ENCODE data around the gene RPAIN.

RPAIN gene

DNA sequence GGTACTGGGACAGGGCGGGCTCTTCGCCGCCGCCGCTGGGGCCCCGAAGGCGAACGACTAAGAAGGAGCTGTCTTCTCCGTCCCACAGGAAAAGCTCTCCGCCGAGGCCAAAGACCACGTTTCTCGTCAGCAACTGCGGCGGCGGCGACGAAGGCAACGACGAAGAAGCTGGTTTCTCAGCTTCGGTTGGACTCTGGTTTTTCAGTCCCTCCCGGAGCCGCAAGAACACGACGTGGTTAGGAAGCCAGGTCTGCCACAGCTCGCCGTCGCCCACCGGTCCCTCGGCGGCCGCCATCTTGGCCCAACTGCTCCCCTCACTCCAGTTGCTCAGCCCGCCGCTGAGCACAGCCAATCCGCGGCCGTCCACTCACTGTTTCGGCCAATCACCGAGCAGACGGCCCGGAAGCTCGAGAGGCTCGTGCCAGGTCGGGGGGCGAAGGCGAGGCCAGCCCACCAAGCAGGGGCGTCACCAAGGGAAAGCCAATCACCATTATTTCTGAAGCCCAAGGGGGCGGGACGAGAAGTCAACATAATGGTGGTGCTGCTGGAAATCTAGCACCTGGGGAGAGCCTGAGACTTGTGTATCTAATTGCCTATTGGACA is 525 bp upstream of the RPAIN start, which contains the start of gene NUP88:
NUP88 (minus strand) TSS at position 307 of the 603 bp plus-strand sequence; CDS start at position 295, 12 bp downstream.
- peak; percentile 97 for DNase-seq
- peak within 1 kb of the TSS; percentile 80 for H3K27ac ChIP-seq
- H3K36me3 ChIP-seq (replicated peaks) = peaks cover 23% of the 10 kb centered on the region
- H3K4me3 ChIP-seq (ENCODE audit: low read depth, low read length) = peak within 1 kb of the TSS; percentile 95
- in situ Hi-C loops (cut with HindIII; ENCODE audit: low pct_ligation_motif_present, low sequenced_read_pairs) = no loop called here
- no peaks in the 10 kb centered on the region for H3K27me3 ChIP-seq (replicated peaks)
- TF ChIP-seq, protein P1, sequence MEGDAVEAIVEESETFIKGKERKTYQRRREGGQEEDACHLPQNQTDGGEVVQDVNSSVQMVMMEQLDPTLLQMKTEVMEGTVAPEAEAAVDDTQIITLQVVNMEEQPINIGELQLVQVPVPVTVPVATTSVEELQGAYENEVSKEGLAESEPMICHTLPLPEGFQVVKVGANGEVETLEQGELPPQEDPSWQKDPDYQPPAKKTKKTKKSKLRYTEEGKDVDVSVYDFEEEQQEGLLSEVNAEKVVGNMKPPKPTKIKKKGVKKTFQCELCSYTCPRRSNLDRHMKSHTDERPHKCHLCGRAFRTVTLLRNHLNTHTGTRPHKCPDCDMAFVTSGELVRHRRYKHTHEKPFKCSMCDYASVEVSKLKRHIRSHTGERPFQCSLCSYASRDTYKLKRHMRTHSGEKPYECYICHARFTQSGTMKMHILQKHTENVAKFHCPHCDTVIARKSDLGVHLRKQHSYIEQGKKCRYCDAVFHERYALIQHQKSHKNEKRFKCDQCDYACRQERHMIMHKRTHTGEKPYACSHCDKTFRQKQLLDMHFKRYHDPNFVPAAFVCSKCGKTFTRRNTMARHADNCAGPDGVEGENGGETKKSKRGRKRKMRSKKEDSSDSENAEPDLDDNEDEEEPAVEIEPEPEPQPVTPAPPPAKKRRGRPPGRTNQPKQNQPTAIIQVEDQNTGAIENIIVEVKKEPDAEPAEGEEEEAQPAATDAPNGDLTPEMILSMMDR (IDR thresholded peaks at IDR 0.05; ENCODE audit: low read depth, low read length, missing control alignments) = no peak

DNA sequence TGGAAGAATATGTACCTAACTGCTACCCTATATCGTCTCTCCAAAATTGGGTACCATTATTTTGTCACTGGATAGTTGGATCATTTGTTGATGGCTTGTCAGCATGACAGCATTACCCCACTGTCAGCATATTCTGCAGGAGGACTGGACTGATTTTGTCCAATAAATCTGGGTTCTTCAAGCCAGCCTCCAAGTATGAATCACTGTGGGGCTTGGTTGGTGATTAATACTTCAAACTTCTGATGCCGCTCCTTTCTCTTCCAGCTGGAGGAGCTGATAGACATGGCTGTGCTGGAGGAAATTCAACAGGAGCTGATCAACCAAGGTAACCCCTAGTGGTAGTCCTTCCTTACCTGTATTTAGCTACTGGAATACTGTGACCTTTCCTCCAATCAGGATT is 2.5 kb downstream of the RPAIN start:
- H3K36me3 ChIP-seq (replicated peaks) = peaks cover 41% of the 10 kb centered on the region
- TF ChIP-seq, protein P1 (IDR thresholded peaks at IDR 0.05; ENCODE audit: low read depth, low read length, missing control alignments) = peak; percentile 29
- H3K27ac ChIP-seq = no peak overlapping the region
- in situ Hi-C loops (cut with HindIII; ENCODE audit: low pct_ligation_motif_present, low sequenced_read_pairs) = no loop called here
- H3K27me3 ChIP-seq (replicated peaks) = no peaks in the 10 kb centered on the region
- DNase-seq = peak; percentile 67
- H3K4me3 ChIP-seq (ENCODE audit: low read depth, low read length) = no peak overlapping the region

DNA sequence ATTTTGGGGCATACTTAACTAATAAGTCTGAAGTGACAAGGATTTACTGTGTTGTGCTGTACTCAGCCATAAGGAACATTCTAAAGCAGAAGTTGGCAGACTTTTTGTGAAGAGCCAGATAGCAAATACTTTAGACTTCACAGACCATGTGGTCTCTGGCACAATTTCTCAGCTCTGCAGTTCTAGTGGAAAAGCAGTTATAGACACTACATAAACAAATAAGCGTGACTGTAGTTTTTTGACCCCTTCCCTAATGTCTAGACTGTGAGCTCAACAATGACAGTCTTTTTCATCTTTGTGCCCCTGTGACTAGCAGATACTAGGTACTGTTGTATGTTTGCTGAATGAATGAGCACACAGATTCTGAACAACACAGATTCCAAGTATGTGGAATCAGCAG is 4.9 kb downstream of the RPAIN start:
- in situ Hi-C loops (cut with HindIII; ENCODE audit: low pct_ligation_motif_present, low sequenced_read_pairs) = no loop called here
- Histone ChIP-seq H3K27ac (no peak overlapping the region), H3K27me3 (replicated peaks) (no peaks in the 10 kb centered on the region), H3K36me3 (replicated peaks) (peaks cover 62% of the 10 kb centered on the region), H3K4me3 (ENCODE audit: low read depth, low read length) (no peak overlapping the region)
- DNase-seq = no peak
- TF ChIP-seq, protein P1 (IDR thresholded peaks at IDR 0.05; ENCODE audit: low read depth, low read length, missing control alignments) = no peak

DNA sequence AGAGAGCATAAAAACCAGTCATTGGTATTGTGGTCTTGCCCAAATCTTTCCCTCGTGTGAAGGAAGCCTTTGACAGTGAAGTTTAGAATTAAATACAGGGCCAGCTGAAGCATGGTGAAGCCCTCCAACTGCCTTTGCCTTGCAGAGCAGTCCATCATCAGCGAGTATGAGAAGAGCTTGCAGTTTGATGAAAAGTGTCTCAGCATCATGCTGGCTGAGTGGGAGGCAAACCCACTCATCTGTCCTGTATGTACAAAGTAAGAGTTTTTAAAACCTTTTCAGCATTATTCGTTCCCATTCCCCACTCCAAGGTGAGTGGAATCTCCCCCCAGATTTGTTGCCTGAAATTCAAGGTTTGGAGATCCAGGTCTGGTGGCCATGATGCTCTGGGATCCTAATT is 5.8 kb downstream of the RPAIN start:
- in situ Hi-C loops (cut with HindIII; ENCODE audit: low pct_ligation_motif_present, low sequenced_read_pairs) = no loop called here
- H3K27ac ChIP-seq = no peak overlapping the region
- no peaks in the 10 kb centered on the region for H3K27me3 ChIP-seq (replicated peaks)
- TF ChIP-seq, protein P1 (IDR thresholded peaks at IDR 0.05; ENCODE audit: low read depth, low read length, missing control alignments) = no peak
- no peak for DNase-seq
- H3K36me3 ChIP-seq (replicated peaks) = peaks cover 67% of the 10 kb centered on the region
- no peak overlapping the region for H3K4me3 ChIP-seq (ENCODE audit: low read depth, low read length)

DNA sequence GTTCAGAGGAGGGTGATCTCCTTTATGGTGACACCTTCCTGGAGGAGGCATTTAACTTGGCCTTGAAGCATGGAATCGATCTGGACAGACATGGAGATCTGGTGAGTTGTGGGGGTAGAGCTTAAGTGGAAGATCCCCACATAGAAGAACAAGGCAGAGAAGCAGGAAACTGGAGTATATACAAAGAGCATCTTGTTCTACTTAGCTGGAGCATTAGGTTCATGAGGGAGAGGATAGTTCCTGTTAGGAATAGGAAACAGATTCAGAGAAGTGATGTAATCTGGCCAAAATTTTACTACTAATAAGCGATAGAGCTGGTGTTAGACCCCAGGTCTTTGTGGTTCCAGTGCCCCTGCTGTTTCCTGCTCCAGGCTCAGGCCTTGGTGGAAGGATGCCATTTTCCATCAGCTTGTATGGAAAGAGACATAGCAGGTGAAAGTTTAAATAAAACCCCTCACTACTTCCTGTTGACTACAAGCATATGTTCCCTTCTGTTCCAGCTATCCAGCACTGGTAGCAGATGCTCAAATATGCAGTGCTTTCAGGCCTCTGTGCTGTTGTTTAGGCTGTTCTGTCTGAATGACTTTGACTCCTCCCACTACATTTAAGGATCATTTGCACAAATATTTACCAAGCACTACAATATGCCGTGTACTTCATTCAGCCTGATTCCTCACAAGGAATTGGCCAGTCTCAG is 9.4 kb downstream of the RPAIN start:
- no peak overlapping the region for H3K27ac ChIP-seq
- in situ Hi-C loops (cut with HindIII; ENCODE audit: low pct_ligation_motif_present, low sequenced_read_pairs) = no loop called here
- H3K27me3 ChIP-seq (replicated peaks) = no peaks in the 10 kb centered on the region
- H3K4me3 ChIP-seq (ENCODE audit: low read depth, low read length) = no peak overlapping the region
- H3K36me3 ChIP-seq (replicated peaks) = peaks cover 75% of the 10 kb centered on the region
- no peak for DNase-seq
- TF ChIP-seq, protein P1 (IDR thresholded peaks at IDR 0.05; ENCODE audit: low read depth, low read length, missing control alignments) = no peak
